ENCODE data around the gene KCNK10. TPM values are rescaled to one million over a fixed set of nuclear protein-coding genes. Genes with fewer than 3 reads are reported as not detected.
A peak's percentile ranks its signal among the peaks of the same experiment; 100 is the strongest.

The KCNK10 gene
- total RNA-seq, 1 experiment from 2014 or later, result 2.9 TPM

- POLR2A ChIA-PET, result no interaction called here
- no peaks in the 10 kb centered on the region for H3K27me3 Mint-ChIP-seq (ENCODE audit: insufficient read depth, unreplicated experiment)
- no peaks in the 10 kb centered on the region for H3K36me3 ChIP-seq (ENCODE audit: control insufficient read depth, insufficient read depth, low read length)
- no peaks in the 10 kb centered on the region for H3K4me1 ChIP-seq
- H3K27me3 ChIP-seq (replicated peaks; ENCODE audit: control insufficient read depth, insufficient read depth, low read length), result no peaks in the 10 kb centered on the region
- intact Hi-C loops (cut with micrococcal nuclease; ENCODE audit: unreplicated experiment), result no loop called here
- BruUV-seq (replicated peaks), result no TSS peak
- no peaks in the 10 kb centered on the region for H3K9me3 Mint-ChIP-seq (ENCODE audit: unreplicated experiment)
- DNase-seq, result no peak
- no peaks in the 10 kb centered on the region for H3K36me3 Mint-ChIP-seq (ENCODE audit: insufficient read depth, unreplicated experiment)
- CTCF ChIA-PET, result no interaction called here
- H3K4me3 Mint-ChIP-seq (ENCODE audit: unreplicated experiment), result no peak overlapping the region
- H3K9me3 ChIP-seq, result no peaks in the 10 kb centered on the region
- no peak overlapping the region for H3K27ac Mint-ChIP-seq (ENCODE audit: unreplicated experiment)
- no peak for TF ChIP-seq CTCF (IDR thresholded peaks at IDR 0.05; ENCODE audit: insufficient read depth in 1 of 2, low read depth in 1 of 2, low read length in 1 of 2, severe bottlenecking in 1 of 2, unreplicated experiment in 1 of 2)
- H3K4me1 Mint-ChIP-seq (ENCODE audit: low read depth, unreplicated experiment), result no peaks in the 10 kb centered on the region
- H3K4me3 ChIP-seq (ENCODE audit: low read depth, low read length), result no peak overlapping the region
Observed at GRCh38 chr14:88241810-88242209, 81.3 kb downstream of the KCNK10 start.

- H3K9me3 ChIP-seq, result no peaks in the 10 kb centered on the region
- no peaks in the 10 kb centered on the region for H3K4me1 ChIP-seq
- H3K27me3 ChIP-seq (replicated peaks; ENCODE audit: control insufficient read depth, insufficient read depth, low read length), result no peaks in the 10 kb centered on the region
- no peak overlapping the region for H3K4me3 Mint-ChIP-seq (ENCODE audit: unreplicated experiment)
- no peak for TF ChIP-seq CTCF (IDR thresholded peaks at IDR 0.05; ENCODE audit: insufficient read depth in 1 of 2, low read depth in 1 of 2, low read length in 1 of 2, severe bottlenecking in 1 of 2, unreplicated experiment in 1 of 2)
- CTCF ChIA-PET, result interaction anchor here (1.4 to 2.4 kb wide), 2 partner anchors 45 to 220 kb away, joined by 4 to 14 read pairs; no protein-coding TSS in a partner anchor
- H3K36me3 ChIP-seq (ENCODE audit: control insufficient read depth, insufficient read depth, low read length), result no peaks in the 10 kb centered on the region
- BruUV-seq (replicated peaks), result no TSS peak
- no peaks in the 10 kb centered on the region for H3K27me3 Mint-ChIP-seq (ENCODE audit: insufficient read depth, unreplicated experiment)
- H3K4me3 ChIP-seq (ENCODE audit: low read depth, low read length), result no peak overlapping the region
- intact Hi-C loops (cut with micrococcal nuclease; ENCODE audit: unreplicated experiment), result loop anchor here (1.0 to 2.0 kb wide), 4 partner anchors 45 to 290 kb away; no protein-coding TSS in a partner anchor
- no peak for DNase-seq
- H3K9me3 Mint-ChIP-seq (ENCODE audit: unreplicated experiment), result no peaks in the 10 kb centered on the region
- H3K4me1 Mint-ChIP-seq (ENCODE audit: low read depth, unreplicated experiment), result no peaks in the 10 kb centered on the region
- POLR2A ChIA-PET, result no interaction called here
- H3K27ac Mint-ChIP-seq (ENCODE audit: unreplicated experiment), result no peak overlapping the region
- H3K36me3 Mint-ChIP-seq (ENCODE audit: insufficient read depth, unreplicated experiment), result no peaks in the 10 kb centered on the region
Observed at GRCh38 chr14:88234442-88234841, 88.6 kb downstream of the KCNK10 start.

- Mint-ChIP-seq H3K36me3 (ENCODE audit: insufficient read depth, unreplicated experiment) (no peaks in the 10 kb centered on the region), H3K27me3 (ENCODE audit: insufficient read depth, unreplicated experiment) (no peaks in the 10 kb centered on the region), H3K4me1 (ENCODE audit: low read depth, unreplicated experiment) (no peaks in the 10 kb centered on the region), H3K9me3 (ENCODE audit: unreplicated experiment) (no peaks in the 10 kb centered on the region), H3K27ac (ENCODE audit: unreplicated experiment) (no peak overlapping the region), H3K4me3 (ENCODE audit: unreplicated experiment) (no peak overlapping the region)
- ChIA-PET POLR2A (no interaction called here), CTCF (interaction anchor here (0.5 to 2.4 kb wide), 3 partner anchors 45 to 221 kb away, joined by 3 to 14 read pairs (median 4); no protein-coding TSS in a partner anchor)
- DNase-seq, result peak; percentile 36 to 39
- intact Hi-C loops (cut with micrococcal nuclease; ENCODE audit: unreplicated experiment), result loop anchor here (1.0 to 2.0 kb wide), 4 partner anchors 45 to 289 kb away; no protein-coding TSS in a partner anchor
- Histone ChIP-seq H3K4me1 (no peaks in the 10 kb centered on the region), H3K27me3 (replicated peaks; ENCODE audit: control insufficient read depth, insufficient read depth, low read length) (no peaks in the 10 kb centered on the region), H3K36me3 (ENCODE audit: control insufficient read depth, insufficient read depth, low read length) (no peaks in the 10 kb centered on the region), H3K4me3 (ENCODE audit: low read depth, low read length) (no peak overlapping the region), H3K9me3 (no peaks in the 10 kb centered on the region)
- peak; percentile 25 to 33 for TF ChIP-seq CTCF (IDR thresholded peaks at IDR 0.05; ENCODE audit: insufficient read depth in 1 of 2, low read depth in 1 of 2, low read length in 1 of 2, severe bottlenecking in 1 of 2, unreplicated experiment in 1 of 2)
- BruUV-seq (replicated peaks), result no TSS peak
Observed at GRCh38 chr14:88233915-88234314, 89.2 kb downstream of the KCNK10 start.

Data from Caco-2 (cell line).